GM18511 (cell line): Measurements from ENCODE around the gene MFAP2.

Source experiments
- ATAC-seq: cut with Tn5 transposase; IDR thresholded peaks from one replicate; pipeline ENCODE4 v1.9.1; 2021; ENCODE audit warnings: mild to moderate bottlenecking, moderate library complexity; ENCODE audit not compliant: unreplicated experiment

The MFAP2 gene

GRCh38 chr1:16981269-16981849 is 939 bp upstream of the MFAP2 start:
- no peak for ATAC-seq

- ATAC-seq, result no peak
These were observed 719 bp downstream of the MFAP2 start for GRCh38 chr1:16979475-16980327.

GRCh38 chr1:16978567-16979474 is 1.6 kb downstream of the MFAP2 start:
- no peak for ATAC-seq

- ATAC-seq, result no peak
These were observed 2.3 kb downstream of the MFAP2 start for GRCh38 chr1:16978139-16978538.

GRCh38 chr1:16977377-16977776 is 3.0 kb downstream of the MFAP2 start:
- no peak for ATAC-seq

GRCh38 chr1:16976966-16977365 is 3.5 kb downstream of the MFAP2 start:
- ATAC-seq, result no peak

- ATAC-seq, result no peak
These were observed 4.6 kb downstream of the MFAP2 start for GRCh38 chr1:16975838-16976237.

- ATAC-seq, result no peak
These were observed 5.2 kb downstream of the MFAP2 start for GRCh38 chr1:16975211-16975610.

GRCh38 chr1:16973215-16973614 is 7.2 kb downstream of the MFAP2 start:
- ATAC-seq, result no peak

- ATAC-seq, result no peak
These were observed 8.1 kb downstream of the MFAP2 start for GRCh38 chr1:16972189-16972895.

- no peak for ATAC-seq
These were observed 8.9 kb downstream of the MFAP2 start for GRCh38 chr1:16971341-16972188.

- no peak for ATAC-seq
These were observed 10.1 kb downstream of the MFAP2 start for GRCh38 chr1:16970132-16970910.

GRCh38 chr1:16969651-16970050 is 10.8 kb downstream of the MFAP2 start:
- no peak for ATAC-seq

- ATAC-seq, result no peak
These were observed 11.3 kb downstream of the MFAP2 start for GRCh38 chr1:16969057-16969611.

- no peak for ATAC-seq
These were observed 12.0 kb downstream of the MFAP2 start for GRCh38 chr1:16968372-16968771.

- ATAC-seq, result no peak
These were observed 12.5 kb downstream of the MFAP2 start for GRCh38 chr1:16967962-16968361.

GRCh38 chr1:16967095-16967575 is 13.3 kb downstream of the MFAP2 start:
- no peak for ATAC-seq

- ATAC-seq, result no peak
These were observed 14.1 kb downstream of the MFAP2 start for GRCh38 chr1:16966282-16966681.
